IMR-90 (cell line): Measurements from ENCODE around the gene AKAP13.

ENCODE experiments used
- CEBPB ChIP-seq: IDR thresholded peaks from 2 replicates; pipeline ENCODE4 v1.6.1; 2012; ENCODE audit warnings: low read depth, low read length, improper control_type of control experiment
- CTCF ChIP-seq: conservative IDR thresholded peaks from 2 replicates; pipeline ENCODE4 v1.5.1; 2012; ENCODE audit warnings: mild to moderate bottlenecking, low read depth, low read length, improper control_type of control experiment
- NFE2L2 ChIP-seq: fragments of 150-350 bp; IDR thresholded peaks from 2 replicates; pipeline ENCODE4 v1.6.1; 2016; ENCODE audit warnings: low read depth, mild to moderate bottlenecking, low read length
- POLR2A ChIP-seq: IDR thresholded peaks from 2 replicates; pipeline ENCODE4 v1.6.1; 2012; ENCODE audit warnings: mild to moderate bottlenecking, low read depth, low read length
- RCOR1 ChIP-seq: IDR thresholded peaks from 2 replicates; pipeline ENCODE4 v1.6.1; 2012; ENCODE audit warnings: mild to moderate bottlenecking, low read length, improper control_type of control experiment; ENCODE audit not compliant: insufficient replicate concordance

GRCh38 chr15:85472349-85472748, 91.9 kb downstream of the AKAP13 start:
- TF ChIP-seq CTCF (no peak), NFE2L2 (no peak), RCOR1 (no peak), POLR2A (no peak), CEBPB (no peak)
